A549 treated with dexamethasone at 1 μM for 4 hours (cell line): Measurements from ENCODE around the gene FRZB. TPM values are rescaled to one million over a fixed set of nuclear protein-coding genes. Genes with fewer than 3 reads are reported as not detected.

ENCODE experiments used
- total RNA-seq: library from RNA; stranded (reverse); fragments of 200-300 nt; extraction: Qiagen RNA extraction; gene quantifications from 5 replicates; pipeline ENCODE4 v1.2.3, GENCODE V29; 2022

Gene FRZB
- total RNA-seq: 0.03 to 0.11 TPM (median 0.09 TPM) in 5 replicates

DNA sequence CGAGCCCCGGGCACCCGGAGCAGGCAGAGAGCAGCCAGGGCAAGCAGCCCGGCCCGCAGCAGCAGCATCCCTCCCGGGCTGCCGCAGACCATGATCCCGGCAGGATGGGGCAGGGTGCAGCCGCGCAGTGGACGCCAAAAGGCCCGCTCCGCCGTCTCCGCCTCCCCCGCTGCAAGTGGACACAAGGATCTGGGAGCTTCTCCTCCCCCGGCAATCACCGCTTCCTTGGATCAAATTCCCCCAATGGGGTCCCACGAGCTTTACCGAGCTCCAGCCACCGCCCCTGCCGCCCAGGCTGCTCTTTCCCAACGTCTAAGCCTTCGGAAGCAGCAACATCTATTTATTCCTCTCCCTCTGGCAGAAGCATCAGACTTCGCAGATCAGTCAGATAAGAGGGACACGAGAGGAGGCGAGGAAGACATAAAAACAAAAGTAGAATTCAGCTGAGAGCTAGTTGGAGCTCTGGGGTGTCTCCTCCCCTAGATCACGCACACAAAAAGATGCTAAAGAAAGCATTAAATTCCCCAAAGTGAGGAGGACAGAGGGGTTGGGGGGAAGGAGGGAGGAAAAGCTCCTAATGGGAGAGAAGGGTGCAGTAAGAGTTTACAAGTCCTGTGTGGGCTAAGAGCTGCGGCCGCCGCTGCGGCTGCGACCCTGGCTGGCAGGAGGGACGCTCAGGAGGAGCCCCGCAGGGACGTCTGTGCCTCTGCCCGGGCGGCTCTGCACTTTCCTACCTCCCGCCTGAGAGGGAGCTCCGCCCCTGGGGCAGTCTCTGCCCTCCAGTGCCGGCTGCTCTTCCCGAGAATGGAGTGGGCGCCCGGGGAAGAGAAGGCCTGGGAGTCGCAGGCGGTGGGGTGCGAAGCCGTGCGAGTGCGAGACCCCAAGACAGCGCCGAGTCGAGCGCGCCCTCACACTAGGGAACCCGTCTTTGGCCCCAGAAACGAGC lies at the start of gene FRZB:
Gene FRZB, minus strand, starts transcription at position 177 of the 946 bp plus-strand sequence. Its CDS starts 85 bp downstream, at position 92.

Other genes starting within 250 kb of the FRZB start
- 54.7 to 85.0 TPM (median 73.2 TPM) in 5 replicates for gene DNAJC10, start 150.4 kb downstream of the FRZB start, total RNA-seq
- gene NCKAP1, start 171.8 kb upstream of the FRZB start, total RNA-seq: 83.6 to 114 TPM (median 110 TPM) in 5 replicates
- gene DUSP19, start 212.1 kb upstream of the FRZB start, total RNA-seq: 0.53 to 1.1 TPM (median 1.0 TPM) in 5 replicates